MG63 (cell line): Measurements from ENCODE around the gene SCN9A. TPM values are rescaled to one million over a fixed set of nuclear protein-coding genes. Genes with fewer than 3 reads are reported as not detected.
"Not testable (repeated sequence)": the region's sequence is repeated elsewhere in the genome, so short reads cannot be mapped to it uniquely, and the experiment has no call there.

Source experiments
- DNase-seq: peaks from one replicate; pipeline ENCODE4 v3.0.0-alpha.2; 2020
- H3K27me3 ChIP-seq: fragments of 250-450 bp; sonication (Bioruptor Pico); 2 replicates; pipeline ENCODE4 v1.5.1; 2020; ENCODE audit warnings: mild to moderate bottlenecking, moderate library complexity
- H3K36me3 ChIP-seq: fragments of 250-450 bp; sonication (Bioruptor Pico); 2 replicates; pipeline ENCODE4 v1.5.1; 2020; ENCODE audit warnings: mild to moderate bottlenecking, moderate library complexity
- H3K4me3 ChIP-seq: fragments of 250-450 bp; sonication (Bioruptor Pico); 2 replicates; pipeline ENCODE4 v1.5.1; 2020; ENCODE audit warnings: mild to moderate bottlenecking, moderate library complexity
- H3K9me3 ChIP-seq: fragments of 250-450 bp; sonication (Bioruptor Pico); 2 replicates; pipeline ENCODE4 v1.5.1; 2020; ENCODE audit warnings: mild to moderate bottlenecking, moderate library complexity
- total RNA-seq: library from RNA; depleted of rRNA; stranded (reverse); fragments of >200 nt; shearing (Covaris generic); gene quantifications from 2 replicates; pipeline ENCODE4 v1.2.3, GENCODE V29; 2014; ENCODE audit warnings: low replicate concordance

Gene SCN9A
- total RNA-seq, 1 experiment from 2014 or later = 2.2 TPM

DNA sequence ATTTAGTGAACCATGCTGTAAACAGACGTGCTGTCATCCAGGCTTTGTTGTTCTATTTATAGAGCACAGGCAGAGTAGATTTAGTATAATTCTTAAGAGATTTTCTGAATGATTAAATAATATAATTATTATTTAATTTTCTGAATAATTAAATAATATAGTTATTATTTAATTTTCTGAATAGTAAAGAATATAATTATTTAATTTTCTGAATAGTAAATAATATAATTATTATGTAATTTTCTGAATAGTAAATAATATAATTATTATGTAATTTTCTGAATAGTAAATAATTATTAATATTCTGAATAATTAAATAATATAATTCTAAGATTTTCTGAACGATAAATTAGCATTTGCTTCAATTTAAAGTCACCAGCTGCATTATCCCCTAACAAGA is 62.9 kb downstream of the SCN9A start:
- H3K4me3 ChIP-seq, H3K27me3 ChIP-seq, H3K9me3 ChIP-seq, DNase-seq, H3K36me3 ChIP-seq: not testable (repeated sequence)

DNA sequence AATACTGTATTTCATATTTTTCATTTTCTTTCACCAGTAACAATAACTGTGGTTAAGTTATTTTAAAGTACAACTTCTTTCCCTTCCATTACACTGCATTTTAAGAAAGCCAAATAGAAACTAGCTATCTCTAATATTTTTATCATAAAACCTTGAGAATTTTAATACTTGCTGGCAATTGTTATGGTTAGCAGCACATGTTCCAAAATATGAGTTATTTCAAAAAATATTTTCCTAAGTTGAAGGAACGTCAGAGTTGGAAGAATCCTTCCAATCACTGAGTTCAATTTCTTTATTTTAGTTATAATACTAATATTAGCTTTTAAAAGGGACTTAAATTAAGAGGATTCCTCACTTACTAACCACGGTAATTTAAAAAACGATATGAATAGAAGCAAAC is 68.4 kb downstream of the SCN9A start:
- Histone ChIP-seq H3K9me3 (peaks cover 2% of the 10 kb centered on the region; the same call in 1 of the 2 replicates), H3K36me3 (no peaks in the 10 kb centered on the region), H3K27me3 (0 out of 2 replicates have a peak, but pooled peaks cover 2% of the 10 kb centered on the region), H3K4me3 (no peak overlapping the region)
- no peak for DNase-seq

GRCh38 chr2:166304656-166305055 is 71.1 kb downstream of the SCN9A start:
- no peak for DNase-seq
- Histone ChIP-seq H3K27me3 (0 out of 2 replicates have a peak, but pooled peaks cover 2% of the 10 kb centered on the region), H3K9me3 (no peaks in the 10 kb centered on the region)

GRCh38 chr2:166302036-166302435 is 73.7 kb downstream of the SCN9A start:
- no peaks in the 10 kb centered on the region for H3K36me3 ChIP-seq
- no peaks in the 10 kb centered on the region for H3K27me3 ChIP-seq
- H3K9me3 ChIP-seq = no peaks in the 10 kb centered on the region
- no peak overlapping the region for H3K4me3 ChIP-seq
- no peak for DNase-seq

More at GRCh38 chr2:166304656-166305055, 71.1 kb downstream of the SCN9A start:
- Histone ChIP-seq H3K4me3 (no peak overlapping the region), H3K36me3 (no peaks in the 10 kb centered on the region)

- Histone ChIP-seq H3K9me3 (no peaks in the 10 kb centered on the region), H3K36me3 (no peaks in the 10 kb centered on the region), H3K4me3 (no peak overlapping the region), H3K27me3 (no peaks in the 10 kb centered on the region)
- no peak for DNase-seq
Measured at GRCh38 chr2:166297951-166298350, 77.8 kb downstream of the SCN9A start.

DNA sequence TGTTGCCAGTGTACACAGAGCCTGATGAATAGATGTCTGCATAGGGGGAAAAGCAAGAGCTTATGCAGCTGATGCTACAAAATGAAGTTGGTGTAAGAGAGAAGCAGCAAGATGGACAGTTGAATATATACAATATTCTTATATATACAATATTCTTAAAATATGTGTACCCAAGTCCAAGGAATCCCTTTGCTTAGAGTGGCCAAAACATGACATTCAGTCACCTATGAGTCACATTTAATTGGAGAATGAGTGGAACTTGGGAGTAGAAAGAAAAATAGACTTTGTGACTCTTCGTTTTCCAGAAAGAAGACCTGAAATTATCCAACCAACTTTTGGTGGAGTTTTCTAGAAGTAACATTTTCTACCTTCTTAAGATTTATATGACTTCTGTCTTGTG is 81.8 kb downstream of the SCN9A start:
- Histone ChIP-seq H3K27me3 (no peaks in the 10 kb centered on the region), H3K4me3 (no peak overlapping the region)
- no peak for DNase-seq

GRCh38 chr2:166285215-166285614 is 90.5 kb downstream of the SCN9A start:
- Histone ChIP-seq H3K4me3 (no peak overlapping the region), H3K9me3 (no peaks in the 10 kb centered on the region), H3K36me3 (no peaks in the 10 kb centered on the region), H3K27me3 (no peaks in the 10 kb centered on the region)
- DNase-seq = no peak

More for the DNA sequence above, 81.8 kb downstream of the SCN9A start:
- no peaks in the 10 kb centered on the region for H3K9me3 ChIP-seq
- H3K36me3 ChIP-seq = no peaks in the 10 kb centered on the region

GRCh38 chr2:166284359-166284758 is 91.4 kb downstream of the SCN9A start:
- H3K27me3 ChIP-seq = no peaks in the 10 kb centered on the region
- H3K9me3 ChIP-seq = no peaks in the 10 kb centered on the region
- no peak overlapping the region for H3K4me3 ChIP-seq
- no peak for DNase-seq
- H3K36me3 ChIP-seq = no peaks in the 10 kb centered on the region

GRCh38 chr2:166282154-166282553 is 93.6 kb downstream of the SCN9A start:
- no peak for DNase-seq
- H3K9me3 ChIP-seq = no peaks in the 10 kb centered on the region
- H3K36me3 ChIP-seq = no peaks in the 10 kb centered on the region
- H3K27me3 ChIP-seq = no peaks in the 10 kb centered on the region
- no peak overlapping the region for H3K4me3 ChIP-seq

- no peaks in the 10 kb centered on the region for H3K9me3 ChIP-seq
- H3K27me3 ChIP-seq = no peaks in the 10 kb centered on the region
- H3K36me3 ChIP-seq = no peaks in the 10 kb centered on the region
- no peak overlapping the region for H3K4me3 ChIP-seq
- DNase-seq = no peak
Measured at GRCh38 chr2:166278856-166279255, 96.9 kb downstream of the SCN9A start.

GRCh38 chr2:166270376-166270775 is 105.4 kb downstream of the SCN9A start:
- no peak for DNase-seq
- H3K27me3 ChIP-seq = no peaks in the 10 kb centered on the region
- no peaks in the 10 kb centered on the region; the same call in 1 of the 2 replicates for H3K9me3 ChIP-seq
- no peak overlapping the region for H3K4me3 ChIP-seq
- no peaks in the 10 kb centered on the region for H3K36me3 ChIP-seq

GRCh38 chr2:166269322-166269721 is 106.4 kb downstream of the SCN9A start:
- Histone ChIP-seq H3K9me3 (no peaks in the 10 kb centered on the region; the same call in 1 of the 2 replicates), H3K36me3 (no peaks in the 10 kb centered on the region), H3K4me3 (no peak overlapping the region), H3K27me3 (no peaks in the 10 kb centered on the region)
- DNase-seq = no peak

GRCh38 chr2:166257859-166258258 is 117.9 kb downstream of the SCN9A start:
- H3K36me3 ChIP-seq = no peaks in the 10 kb centered on the region
- H3K27me3 ChIP-seq = no peaks in the 10 kb centered on the region
- H3K9me3 ChIP-seq = no peaks in the 10 kb centered on the region
- no peak for DNase-seq
- no peak overlapping the region for H3K4me3 ChIP-seq

GRCh38 chr2:166256896-166257295 is 118.8 kb downstream of the SCN9A start:
- no peaks in the 10 kb centered on the region for H3K27me3 ChIP-seq
- no peak overlapping the region for H3K4me3 ChIP-seq
- H3K9me3 ChIP-seq = no peaks in the 10 kb centered on the region
- H3K36me3 ChIP-seq = no peaks in the 10 kb centered on the region
- DNase-seq = no peak

DNA sequence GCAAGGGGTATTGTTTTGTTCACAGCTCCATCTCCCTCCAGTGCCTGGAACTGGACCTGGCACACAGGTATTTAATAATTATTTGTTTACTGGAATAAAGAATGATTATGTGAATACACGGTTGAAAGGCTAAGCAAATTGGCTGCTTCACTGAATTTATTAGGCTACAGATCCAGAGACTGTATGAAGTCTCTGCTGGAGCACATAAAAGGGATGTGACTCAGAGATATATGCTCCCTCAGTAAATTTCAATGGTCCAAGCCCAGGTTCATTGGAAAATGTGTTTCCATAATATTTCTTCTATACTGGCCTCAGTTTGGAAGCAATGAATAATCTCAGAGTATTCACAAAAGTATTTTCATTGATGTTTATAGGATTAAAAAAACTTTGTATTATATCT is 126.4 kb downstream of the SCN9A start:
- no peaks in the 10 kb centered on the region for H3K36me3 ChIP-seq
- DNase-seq = no peak
- no peaks in the 10 kb centered on the region for H3K9me3 ChIP-seq
- no peaks in the 10 kb centered on the region for H3K27me3 ChIP-seq
- H3K4me3 ChIP-seq = no peak overlapping the region

DNA sequence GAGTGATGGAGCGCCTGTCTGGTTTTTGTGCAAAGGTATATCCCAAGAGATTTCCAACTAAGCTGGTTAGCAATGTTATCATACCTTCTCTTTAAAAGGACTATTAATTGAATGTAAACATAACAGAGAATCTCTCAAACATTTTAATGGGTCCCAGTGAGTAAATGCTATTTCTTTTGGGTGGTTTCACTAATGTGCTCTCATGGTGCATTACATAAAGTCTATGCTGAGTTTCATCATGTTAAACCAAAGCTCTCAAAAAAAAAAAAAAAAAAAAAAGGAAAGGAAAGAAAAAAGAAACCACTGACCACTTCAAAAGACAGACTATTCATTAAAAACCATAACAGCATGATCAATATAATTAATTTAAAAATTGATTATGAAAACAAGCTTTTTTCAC is 128.8 kb downstream of the SCN9A start:
- H3K9me3 ChIP-seq = no peaks in the 10 kb centered on the region
- H3K36me3 ChIP-seq = no peaks in the 10 kb centered on the region
- no peak overlapping the region for H3K4me3 ChIP-seq
- DNase-seq = no peak
- no peaks in the 10 kb centered on the region for H3K27me3 ChIP-seq

DNA sequence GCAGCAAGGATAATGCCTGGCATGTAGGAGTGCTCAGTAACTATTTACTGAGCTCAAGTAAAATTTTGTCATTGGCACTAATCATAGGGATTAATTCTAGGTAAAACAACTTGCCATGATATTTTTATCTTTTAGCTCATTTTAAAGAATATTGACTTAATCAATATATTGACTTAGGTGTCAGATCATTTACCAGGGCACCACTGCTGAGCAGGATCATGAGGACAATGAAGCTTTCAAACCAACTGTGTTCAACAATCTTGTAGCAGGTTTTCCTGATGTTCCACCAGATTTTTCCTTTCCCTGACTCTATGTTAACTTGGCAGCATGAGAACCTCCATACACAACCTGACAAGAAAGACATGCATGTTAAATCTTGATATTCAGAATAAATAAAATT is 133.4 kb downstream of the SCN9A start:
- H3K9me3 ChIP-seq = no peaks in the 10 kb centered on the region
- no peaks in the 10 kb centered on the region for H3K27me3 ChIP-seq
- H3K4me3 ChIP-seq = no peak overlapping the region

GRCh38 chr2:166240387-166241313 is 135.1 kb downstream of the SCN9A start:
- H3K36me3 ChIP-seq = no peaks in the 10 kb centered on the region
- no peak for DNase-seq
- H3K9me3 ChIP-seq = no peaks in the 10 kb centered on the region
- H3K27me3 ChIP-seq = no peaks in the 10 kb centered on the region
- no peak overlapping the region for H3K4me3 ChIP-seq

More for the DNA sequence above, 133.4 kb downstream of the SCN9A start:
- no peaks in the 10 kb centered on the region for H3K36me3 ChIP-seq
- DNase-seq = no peak
